SU-DHL-6 (cell line): ENCODE data around the gene ARHGAP10.

Experiments
- H2AFZ ChIP-seq: fragments of 200-600 bp; sonication (generic); 2 replicates; pipeline ENCODE4 v1.6.1; 2014; ENCODE audit warnings: low read depth, mild to moderate bottlenecking, moderate library complexity, mixed read lengths, antibody characterized with exemption, low read length; ENCODE audit not compliant: severe bottlenecking
- H3F3A ChIP-seq: fragments of 200-600 bp; shearing (Covaris generic); 2 replicates; pipeline ENCODE4 v1.6.0; 2016; ENCODE audit warnings: antibody characterized with exemption, mild to moderate bottlenecking; ENCODE audit not compliant: insufficient read depth
- H3K27ac ChIP-seq: fragments of 200-600 bp; sonication (generic); 2 replicates; pipeline ENCODE4 v1.5.1; 2016; ENCODE audit warnings: low read depth, mild to moderate bottlenecking, low read length, moderate library complexity, mixed read lengths
- H3K27me3 ChIP-seq: fragments of 200-600 bp; sonication (generic), shearing (Covaris generic); 2 replicates; pipeline ENCODE4 v1.6.0; 2014; ENCODE audit warnings: mild to moderate bottlenecking, low read length
- H3K36me3 ChIP-seq: fragments of 200-600 bp; sonication (generic); 2 replicates; pipeline ENCODE4 v1.6.1; 2014; ENCODE audit warnings: mild to moderate bottlenecking, low read length, mixed read lengths
- H3K4me2 ChIP-seq: fragments of 300-600, 200-600 bp; shearing (Covaris generic), sonication (generic); 2 replicates; pipeline ENCODE4 v1.6.0; 2014; ENCODE audit warnings: low read length, low read depth, mild to moderate bottlenecking; ENCODE audit not compliant: poor library complexity, severe bottlenecking
- H3K4me3 ChIP-seq: fragments of 200-600 bp; sonication (generic); 2 replicates; pipeline ENCODE4 v1.5.1; 2014; ENCODE audit warnings: antibody characterized with exemption, low read length, mild to moderate bottlenecking, mixed read lengths; ENCODE audit not compliant: insufficient read depth, poor library complexity, severe bottlenecking
- H3K79me2 ChIP-seq: fragments of 200-600 bp; sonication (generic); 2 replicates; pipeline ENCODE4 v1.6.1; 2014; ENCODE audit warnings: mild to moderate bottlenecking, low read length, moderate library complexity; ENCODE audit not compliant: insufficient read depth
- H3K9ac ChIP-seq: fragments of 200-600 bp; sonication (generic); 2 replicates; pipeline ENCODE4 v1.7.0; 2014; ENCODE audit warnings: mild to moderate bottlenecking, low read length
- H3K9me2 ChIP-seq: fragments of 200-600 bp; sonication (generic); replicated peaks from 2 replicates; pipeline ENCODE4 v1.6.1; 2014; ENCODE audit warnings: low read length; ENCODE audit not compliant: insufficient read depth
- H3K9me3 ChIP-seq: fragments of 200-600 bp; sonication (generic); 2 replicates; pipeline ENCODE4 v1.6.1; 2014; ENCODE audit warnings: low read length, mixed read lengths; ENCODE audit not compliant: insufficient read depth
- H4K20me1 ChIP-seq: fragments of 200-600 bp; sonication (generic); 2 replicates; pipeline ENCODE4 v1.6.1; 2014; ENCODE audit warnings: low read depth, mild to moderate bottlenecking, antibody characterized with exemption, low read length, moderate library complexity, mixed read lengths
- CTCF ChIP-seq: fragments of 200-600 bp; sonication (generic); IDR thresholded peaks from one replicate; pipeline ENCODE4 v1.5.1; 2017; ENCODE audit warnings: antibody characterized with exemption, mild to moderate bottlenecking, low read length, moderate library complexity; ENCODE audit not compliant: insufficient read depth, poor library complexity, severe bottlenecking
- EZH2phosphoT487 ChIP-seq: fragments of 200-600 bp; sonication (generic), shearing (Covaris generic); conservative IDR thresholded peaks from 2 replicates; pipeline ENCODE4 v1.6.1; 2018; ENCODE audit warnings: mild to moderate bottlenecking, antibody characterized with exemption, low read length, moderate library complexity, mixed read lengths

The ARHGAP10 gene

GRCh38 chr4:147863808-147864472, 132.1 kb downstream of the ARHGAP10 start:
- H3K4me3 ChIP-seq: no peak overlapping the region
- no peaks in the 10 kb centered on the region for H3K9me2 ChIP-seq
- no peaks in the 10 kb centered on the region for H4K20me1 ChIP-seq
- no peak for TF ChIP-seq EZH2phosphoT487
- no peak for TF ChIP-seq CTCF
- no peaks in the 10 kb centered on the region for H3K27me3 ChIP-seq
- H3K9ac ChIP-seq: no peak overlapping the region
- H3K27ac ChIP-seq: no peak overlapping the region
- no peak overlapping the region for H2AFZ ChIP-seq
- H3K79me2 ChIP-seq: no peaks in the 10 kb centered on the region
- no peaks in the 10 kb centered on the region for H3K9me3 ChIP-seq
- no peak overlapping the region for H3K4me2 ChIP-seq
- H3K36me3 ChIP-seq: no peaks in the 10 kb centered on the region
- H3F3A ChIP-seq: no peaks in the 10 kb centered on the region

GRCh38 chr4:147864607-147865006, 132.7 kb downstream of the ARHGAP10 start:
- Histone ChIP-seq H4K20me1 (no peaks in the 10 kb centered on the region), H3K9me2 (no peaks in the 10 kb centered on the region), H3K4me3 (no peak overlapping the region), H3K36me3 (no peaks in the 10 kb centered on the region), H3K27me3 (no peaks in the 10 kb centered on the region), H3K9me3 (no peaks in the 10 kb centered on the region), H3K9ac (no peak overlapping the region), H2AFZ (no peak overlapping the region), H3K27ac (no peak overlapping the region), H3K79me2 (no peaks in the 10 kb centered on the region), H3K4me2 (no peak overlapping the region), H3F3A (no peaks in the 10 kb centered on the region)
- TF ChIP-seq CTCF: no peak

DNA sequence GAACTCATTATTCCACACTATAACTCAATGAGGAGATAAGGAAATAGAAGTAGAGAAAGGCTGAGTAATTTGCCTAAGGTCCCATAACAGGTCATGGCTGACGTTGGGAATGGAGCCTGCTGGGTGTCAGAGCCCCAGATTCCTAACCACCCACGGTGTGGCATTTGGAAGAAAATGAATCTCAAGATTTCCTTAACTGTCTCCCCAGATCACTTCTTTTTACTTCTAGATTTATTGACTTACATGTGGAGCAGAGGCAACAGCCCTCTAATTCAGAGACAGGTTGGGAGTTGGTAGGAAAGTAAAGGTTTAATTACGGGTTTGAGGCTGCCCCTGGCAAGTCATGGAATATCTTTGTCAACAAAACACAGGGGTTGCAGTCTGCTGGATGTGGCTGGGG, 134.0 kb downstream of the ARHGAP10 start:
- no peak overlapping the region for H2AFZ ChIP-seq
- H3K9me2 ChIP-seq: no peaks in the 10 kb centered on the region
- H3K79me2 ChIP-seq: no peaks in the 10 kb centered on the region
- H3F3A ChIP-seq: no peaks in the 10 kb centered on the region
- H3K9ac ChIP-seq: no peak overlapping the region
- H3K36me3 ChIP-seq: no peaks in the 10 kb centered on the region
- no peak overlapping the region for H3K27ac ChIP-seq
- no peak overlapping the region for H3K4me2 ChIP-seq
- H4K20me1 ChIP-seq: no peaks in the 10 kb centered on the region
- H3K4me3 ChIP-seq: no peak overlapping the region
- no peaks in the 10 kb centered on the region for H3K9me3 ChIP-seq
- H3K27me3 ChIP-seq: no peaks in the 10 kb centered on the region
- no peak for TF ChIP-seq CTCF
- no peak for TF ChIP-seq EZH2phosphoT487
